Motor neuron (in vitro differentiated cells): ENCODE data around the gene ANTKMT. TPM values are rescaled to one million over a fixed set of nuclear protein-coding genes. Genes with fewer than 3 reads are reported as not detected.

Experiments used
- ATAC-seq, 8 experiments: fragments of 200-7000 bp; cut with Tn5 transposase; replicated peaks in 6 of 8; 2 replicates each; pipeline ENCODE4 v1.8.0; 2021; ENCODE audit warnings: mild to moderate bottlenecking in 8 of 8, moderate library complexity in 8 of 8
- H3K27ac ChIP-seq, 2 donors: fragments of 250-450 bp; sonication (Bioruptor Pico); 2 replicates each; pipeline ENCODE4 v1.9.0; 2021; ENCODE audit warnings: antibody characterized with exemption in 2 of 2, mild to moderate bottlenecking in 2 of 2, moderate library complexity in 1 of 2
- H3K4me1 ChIP-seq, 2 donors: fragments of 250-450 bp; sonication (Bioruptor Pico); replicated peaks in 1 of 2; 2 replicates each; pipeline ENCODE4 v1.6.1; 2021; ENCODE audit warnings: antibody characterized with exemption in 2 of 2, mild to moderate bottlenecking in 2 of 2, moderate library complexity in 1 of 2
- H3K4me3 ChIP-seq, 5 donors: fragments of 250-450 bp; sonication (Bioruptor Pico); 2 replicates each; pipeline ENCODE4 v1.9.0; 2021; ENCODE audit warnings: antibody characterized with exemption in 5 of 5, mild to moderate bottlenecking in 5 of 5, moderate library complexity in 4 of 5
- WGBS, 10 experiments: fragments of 450-650 bp; shearing (Covaris generic); methylation state at CpG; one replicate each; pipeline ENCODE4 v1.0.0; 2022; 5-methylcytosine and 5-hydroxymethylcytosine counted together
- in situ Hi-C, 9 experiments: fragments of 400-800 bp; cut with MboI; loops; one replicate each; pipeline ENCODE4 v1.15.0; 2021; ENCODE audit warnings: low sequenced_read_pairs in 9 of 9, low pct_unique_long_range_greater_than_20kb in 2 of 9; ENCODE audit not compliant: unreplicated experiment in 9 of 9
- total RNA-seq, 8 experiments: library from RNA; unstranded; fragments of 300-600 nt; gene quantifications; 2 replicates each; pipeline versions ENCODE4 v1.2.3 to v1.2.4, GENCODE V29; 2022

The ANTKMT gene
- total RNA-seq, 8 experiments from 2014 or later: 21.6 to 30.5 (median 24.5) TPM

- in situ Hi-C loops: no loop called here
Measured at GRCh38 chr16:730666-731509, 9.9 kb downstream of the ANTKMT start.

GRCh38 chr16:732332-732731, 11.4 kb downstream of the ANTKMT start:
- no peak for ATAC-seq
- Histone ChIP-seq H3K4me3 (no peak overlapping the region), H3K4me1 (peaks cover 0 to 2% of the 10 kb centered on the region in 2 donors), H3K27ac (no peak overlapping the region)
- 76 to 100% (median 94%) methylated on average over 2 to 9 of the region's 12 CpGs; no CpG with 5 or more reads in 5 of the 10 experiments for WGBS, 10 experiments
- in situ Hi-C loops: no loop called here

More at GRCh38 chr16:730666-731509, 9.9 kb downstream of the ANTKMT start:
- ATAC-seq: no peak
- WGBS, 10 experiments: 80 to 100% (median 90%) methylated on average over 1 to 7 of the region's 22 CpGs; no CpG with 5 or more reads in 5 of the 10 experiments
- no peak overlapping the region for H3K4me3 ChIP-seq
- H3K4me1 ChIP-seq: peaks cover 0 to 6% of the 10 kb centered on the region in 2 donors
- H3K27ac ChIP-seq: no peak overlapping the region

- Histone ChIP-seq H3K4me3 (no peak overlapping the region), H3K27ac (no peak overlapping the region), H3K4me1 (peaks cover 0 to 2% of the 10 kb centered on the region in 2 donors)
- in situ Hi-C loops: no loop called here
- whole genome bisulfite sequencing, 10 experiments: 87 to 100% (median 97%) methylated on average over 1 to 6 of the region's 13 CpGs; no CpG with 5 or more reads in 7 of the 10 experiments
- no peak for ATAC-seq
Measured at GRCh38 chr16:732936-733335, 12.0 kb downstream of the ANTKMT start.

GRCh38 chr16:733382-734207, 12.6 kb downstream of the ANTKMT start:
- Histone ChIP-seq H3K27ac (no peak overlapping the region), H3K4me3 (no peak overlapping the region), H3K4me1 (peaks cover 0 to under 1% of the 10 kb centered on the region in 2 donors)
- peak in 6 of 8 experiments; percentile 9 to 23 (median 15) for ATAC-seq
- in situ Hi-C loops: no loop called here
- 73 to 94% (median 87%) methylated on average over 2 to 20 of the region's 34 CpGs; no CpG with 5 or more reads in 5 of the 10 experiments for WGBS, 10 experiments

- in situ Hi-C loops: no loop called here
- H3K27ac ChIP-seq: no peak overlapping the region
- no peaks in the 10 kb centered on the region for H3K4me1 ChIP-seq
- no peak overlapping the region for H3K4me3 ChIP-seq
- ATAC-seq: no peak
- WGBS, 10 experiments: 90 to 100% (median 98%) methylated on average over 2 to 14 of the region's 49 CpGs; no CpG with 5 or more reads in 4 of the 10 experiments
Measured at GRCh38 chr16:734208-734980, 13.4 kb downstream of the ANTKMT start.

GRCh38 chr16:734981-735881, 14.3 kb downstream of the ANTKMT start:
- no peak for ATAC-seq
- H3K4me1 ChIP-seq: peaks cover 2 to 6% of the 10 kb centered on the region in 2 donors
- WGBS, 10 experiments: 85 to 100% (median 94%) methylated on average over 3 to 6 of the region's 25 CpGs; no CpG with 5 or more reads in 6 of the 10 experiments
- no peak overlapping the region for H3K4me3 ChIP-seq
- H3K27ac ChIP-seq: no peak overlapping the region
- in situ Hi-C loops: no loop called here

GRCh38 chr16:735982-736453, 15.1 kb downstream of the ANTKMT start:
- ATAC-seq: no peak
- 60 to 100% (median 84%) methylated on average over 1 to 12 of the region's 13 CpGs; no CpG with 5 or more reads in 4 of the 10 experiments for WGBS, 10 experiments
- peaks cover 2 to 6% of the 10 kb centered on the region in 2 donors for H3K4me1 ChIP-seq
- H3K4me3 ChIP-seq: no peak overlapping the region
- no peak overlapping the region for H3K27ac ChIP-seq
- in situ Hi-C loops: no loop called here

GRCh38 chr16:736936-737481, 16.1 kb downstream of the ANTKMT start:
- no peak for ATAC-seq
- in situ Hi-C loops: no loop called here
- no peak overlapping the region for H3K4me3 ChIP-seq
- peaks cover 2 to 10% of the 10 kb centered on the region in 2 donors for H3K4me1 ChIP-seq
- 86 to 100% (median 95%) methylated on average over 1 to 18 of the region's 29 CpGs; no CpG with 5 or more reads in 2 of the 10 experiments for WGBS, 10 experiments
- H3K27ac ChIP-seq: no peak overlapping the region

- H3K27ac ChIP-seq: peak overlapping the region; percentile 78 to 86
- H3K4me1 ChIP-seq: peaks cover 2 to 10% of the 10 kb centered on the region in 2 donors
- in situ Hi-C loops: no loop called here
- ATAC-seq: peak in 2 of 8 experiments; percentile 1
- H3K4me3 ChIP-seq: peak overlapping the region; percentile 56 to 83 (median 65)
- 0 to 85% (median 71%) methylated on average over 3 to 7 of the region's 38 CpGs; no CpG with 5 or more reads in 3 of the 10 experiments for WGBS, 10 experiments
Measured at GRCh38 chr16:739560-740458, 18.9 kb downstream of the ANTKMT start.

- 0% methylated on average over 2 to 6 of the region's 22 CpGs; no CpG with 5 or more reads in 8 of the 10 experiments for WGBS, 10 experiments
- Histone ChIP-seq H3K4me3 (peak overlapping the region; percentile 56 to 83 (median 65)), H3K27ac (peak overlapping the region; percentile 78 to 86), H3K4me1 (peaks cover 2 to 10% of the 10 kb centered on the region in 2 donors)
- ATAC-seq: peak; percentile 29 to 49 (median 40)
- in situ Hi-C loops: no loop called here
Measured at GRCh38 chr16:740459-740763, 19.5 kb downstream of the ANTKMT start.
